Measurements from ENCODE around the gene GCK.

DNA sequence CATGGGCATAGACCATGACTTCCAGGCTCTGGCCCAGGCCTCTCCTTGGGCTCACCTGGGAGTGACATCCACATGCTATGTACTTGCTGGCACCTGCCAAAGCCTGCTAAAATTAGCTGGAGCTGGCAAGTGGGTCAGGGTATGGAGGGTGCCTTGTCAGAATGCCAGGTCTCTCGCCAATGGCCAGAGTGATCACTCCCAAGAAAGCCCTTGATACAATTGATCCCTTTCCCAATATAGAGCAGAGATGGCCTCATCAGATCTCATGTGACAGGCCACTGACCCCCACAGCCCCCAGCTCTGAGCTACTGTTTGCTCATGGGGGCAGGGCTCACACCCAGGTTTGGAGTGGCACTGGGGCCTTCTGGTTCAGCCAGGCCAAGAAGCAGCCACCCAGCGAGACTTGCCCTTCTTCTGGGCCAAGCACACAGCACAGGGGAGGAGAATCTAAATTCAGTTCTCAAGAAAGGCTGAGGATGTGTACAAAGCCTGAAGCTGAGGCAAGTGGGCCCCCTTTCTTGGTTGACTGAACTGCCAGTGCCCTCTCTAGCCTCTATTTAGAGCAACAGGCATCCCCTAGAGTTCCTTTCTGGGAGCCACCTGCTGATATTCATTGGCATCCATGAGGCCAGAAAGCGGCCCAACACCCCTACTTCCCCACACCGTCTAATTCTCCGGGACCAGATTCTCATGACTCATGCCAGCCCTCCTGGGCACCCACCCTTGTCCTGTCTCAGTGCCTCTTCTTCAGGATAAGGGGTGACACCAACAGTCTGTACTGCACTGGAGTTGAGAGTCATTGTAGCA is 29.2 kb downstream of the GCK start:
- no peak for TF ChIP-seq EZH2phosphoT487 (IDR thresholded peaks at IDR 0.05; ENCODE audit: borderline replicate concordance, low read length)
- TF ChIP-seq, protein P1, sequence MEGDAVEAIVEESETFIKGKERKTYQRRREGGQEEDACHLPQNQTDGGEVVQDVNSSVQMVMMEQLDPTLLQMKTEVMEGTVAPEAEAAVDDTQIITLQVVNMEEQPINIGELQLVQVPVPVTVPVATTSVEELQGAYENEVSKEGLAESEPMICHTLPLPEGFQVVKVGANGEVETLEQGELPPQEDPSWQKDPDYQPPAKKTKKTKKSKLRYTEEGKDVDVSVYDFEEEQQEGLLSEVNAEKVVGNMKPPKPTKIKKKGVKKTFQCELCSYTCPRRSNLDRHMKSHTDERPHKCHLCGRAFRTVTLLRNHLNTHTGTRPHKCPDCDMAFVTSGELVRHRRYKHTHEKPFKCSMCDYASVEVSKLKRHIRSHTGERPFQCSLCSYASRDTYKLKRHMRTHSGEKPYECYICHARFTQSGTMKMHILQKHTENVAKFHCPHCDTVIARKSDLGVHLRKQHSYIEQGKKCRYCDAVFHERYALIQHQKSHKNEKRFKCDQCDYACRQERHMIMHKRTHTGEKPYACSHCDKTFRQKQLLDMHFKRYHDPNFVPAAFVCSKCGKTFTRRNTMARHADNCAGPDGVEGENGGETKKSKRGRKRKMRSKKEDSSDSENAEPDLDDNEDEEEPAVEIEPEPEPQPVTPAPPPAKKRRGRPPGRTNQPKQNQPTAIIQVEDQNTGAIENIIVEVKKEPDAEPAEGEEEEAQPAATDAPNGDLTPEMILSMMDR (conservative IDR thresholded peaks at IDR 0.05; ENCODE audit: low read depth, low read length) = no peak
- TF ChIP-seq EZH2 (IDR thresholded peaks at IDR 0.05; ENCODE audit: low read length, unreplicated experiment) = no peak
